ENCODE measurements around the gene LEAP2.

LEAP2 gene

GRCh38 chr5:132860742-132861141 is 12.7 kb upstream of the LEAP2 start:
- H3K27ac ChIP-seq (ENCODE audit: low read depth, low read length), result no peak overlapping the region
- no peaks in the 10 kb centered on the region for H3K9me3 ChIP-seq (ENCODE audit: control insufficient read depth in 5 of 5, low read length in 5 of 5)
- no peaks in the 10 kb centered on the region for H3K27me3 ChIP-seq (ENCODE audit: control insufficient read depth in 5 of 5, insufficient read depth in 4 of 5, low read length in 5 of 5)
- H3K4me1 ChIP-seq (ENCODE audit: control insufficient read depth in 5 of 5, insufficient read depth in 5 of 5, low read length in 5 of 5), result peaks cover 0 to 5% (median 3%) of the 10 kb centered on the region in 5 donors
- H3K9ac ChIP-seq (ENCODE audit: low read length in 5 of 5), result no peak overlapping the region
- no peaks in the 10 kb centered on the region for H3K36me3 ChIP-seq (ENCODE audit: control insufficient read depth in 5 of 5, insufficient read depth in 5 of 5, low read length in 5 of 5)
- H3K4me3 ChIP-seq (ENCODE audit: low read depth in 1 of 5, low read length in 5 of 5), result no peak overlapping the region

- Histone ChIP-seq H3K27ac (ENCODE audit: low read depth, low read length) (peak overlapping the region; percentile 94), H3K4me1 (ENCODE audit: control insufficient read depth in 5 of 5, insufficient read depth in 5 of 5, low read length in 5 of 5) (peaks cover 0 to 25% (median 15%) of the 10 kb centered on the region in 5 donors), H3K36me3 (ENCODE audit: control insufficient read depth in 5 of 5, insufficient read depth in 5 of 5, low read length in 5 of 5) (peaks cover 0 to 22% (median 16%) of the 10 kb centered on the region in 5 donors), H3K9ac (ENCODE audit: low read length in 5 of 5) (peak overlapping the region; percentile 12 to 95 (median 82)), H3K4me3 (ENCODE audit: low read depth in 1 of 5, low read length in 5 of 5) (peak overlapping the region; percentile 58 to 92 (median 81)), H3K27me3 (ENCODE audit: control insufficient read depth in 5 of 5, insufficient read depth in 4 of 5, low read length in 5 of 5) (no peaks in the 10 kb centered on the region), H3K9me3 (ENCODE audit: control insufficient read depth in 5 of 5, low read length in 5 of 5) (no peaks in the 10 kb centered on the region)
These were observed 7.7 kb upstream of the LEAP2 start for GRCh38 chr5:132865668-132866341.

GRCh38 chr5:132866342-132867045 is 7.0 kb upstream of the LEAP2 start, which contains the start of the genes GDF9 and UQCRQ:
GDF9 (minus strand) TSS chr5:132866469; CDS start chr5:132864533, 1,936 bp downstream.
UQCRQ (plus strand) TSS chr5:132866642; CDS start chr5:132866882, 240 bp downstream.
- H3K9me3 ChIP-seq (ENCODE audit: control insufficient read depth in 5 of 5, low read length in 5 of 5), result no peaks in the 10 kb centered on the region
- peaks cover 0 to 25% (median 15%) of the 10 kb centered on the region in 5 donors for H3K4me1 ChIP-seq (ENCODE audit: control insufficient read depth in 5 of 5, insufficient read depth in 5 of 5, low read length in 5 of 5)
- H3K36me3 ChIP-seq (ENCODE audit: control insufficient read depth in 5 of 5, insufficient read depth in 5 of 5, low read length in 5 of 5), result peaks cover 0 to 27% (median 16%) of the 10 kb centered on the region in 5 donors
- peak within 1 kb of the TSS; percentile 68 to 92 (median 81) for H3K4me3 ChIP-seq (ENCODE audit: low read depth in 1 of 5, low read length in 5 of 5)
- H3K27ac ChIP-seq (ENCODE audit: low read depth, low read length), result peak within 1 kb of the TSS; percentile 94
- H3K27me3 ChIP-seq (ENCODE audit: control insufficient read depth in 5 of 5, insufficient read depth in 4 of 5, low read length in 5 of 5), result no peaks in the 10 kb centered on the region
- peak within 1 kb of the TSS; percentile 70 to 95 (median 82) for H3K9ac ChIP-seq (ENCODE audit: low read length in 5 of 5)

GRCh38 chr5:132867046-132867451 is 6.4 kb upstream of the LEAP2 start:
- Histone ChIP-seq H3K36me3 (ENCODE audit: control insufficient read depth in 5 of 5, insufficient read depth in 5 of 5, low read length in 5 of 5) (peaks cover 0 to 32% (median 17%) of the 10 kb centered on the region in 5 donors), H3K27ac (ENCODE audit: low read depth, low read length) (peak overlapping the region; percentile 94), H3K4me3 (ENCODE audit: low read depth in 1 of 5, low read length in 5 of 5) (peak overlapping the region; percentile 68 to 92 (median 81)), H3K9me3 (ENCODE audit: control insufficient read depth in 5 of 5, low read length in 5 of 5) (no peaks in the 10 kb centered on the region), H3K4me1 (ENCODE audit: control insufficient read depth in 5 of 5, insufficient read depth in 5 of 5, low read length in 5 of 5) (peaks cover 0 to 25% (median 15%) of the 10 kb centered on the region in 5 donors), H3K9ac (ENCODE audit: low read length in 5 of 5) (peak overlapping the region; percentile 70 to 95 (median 82)), H3K27me3 (ENCODE audit: control insufficient read depth in 5 of 5, insufficient read depth in 4 of 5, low read length in 5 of 5) (no peaks in the 10 kb centered on the region)

- Histone ChIP-seq H3K4me1 (ENCODE audit: control insufficient read depth in 5 of 5, insufficient read depth in 5 of 5, low read length in 5 of 5) (peaks cover 0 to 36% (median 28%) of the 10 kb centered on the region in 5 donors), H3K36me3 (ENCODE audit: control insufficient read depth in 5 of 5, insufficient read depth in 5 of 5, low read length in 5 of 5) (peaks cover 0 to 38% (median 23%) of the 10 kb centered on the region in 5 donors), H3K27ac (ENCODE audit: low read depth, low read length) (no peak overlapping the region)
These were observed 4.7 kb upstream of the LEAP2 start for GRCh38 chr5:132868754-132869153.

GRCh38 chr5:132870801-132871200 is 2.7 kb upstream of the LEAP2 start:
- Histone ChIP-seq H3K36me3 (ENCODE audit: control insufficient read depth in 5 of 5, insufficient read depth in 5 of 5, low read length in 5 of 5) (peaks cover 5 to 48% (median 31%) of the 10 kb centered on the region in 5 donors), H3K27me3 (ENCODE audit: control insufficient read depth in 5 of 5, insufficient read depth in 4 of 5, low read length in 5 of 5) (no peaks in the 10 kb centered on the region), H3K27ac (ENCODE audit: low read depth, low read length) (no peak overlapping the region), H3K4me3 (ENCODE audit: low read depth in 1 of 5, low read length in 5 of 5) (no peak overlapping the region), H3K9me3 (ENCODE audit: control insufficient read depth in 5 of 5, low read length in 5 of 5) (no peaks in the 10 kb centered on the region), H3K9ac (ENCODE audit: low read length in 5 of 5) (no peak overlapping the region), H3K4me1 (ENCODE audit: control insufficient read depth in 5 of 5, insufficient read depth in 5 of 5, low read length in 5 of 5) (peaks cover 0 to 31% (median 26%) of the 10 kb centered on the region in 5 donors)

More at GRCh38 chr5:132868754-132869153, 4.7 kb upstream of the LEAP2 start:
- H3K9ac ChIP-seq (ENCODE audit: low read length in 5 of 5), result peak overlapping the region in 1 of 5 donors; percentile 36
- no peaks in the 10 kb centered on the region for H3K9me3 ChIP-seq (ENCODE audit: control insufficient read depth in 5 of 5, low read length in 5 of 5)
- no peaks in the 10 kb centered on the region for H3K27me3 ChIP-seq (ENCODE audit: control insufficient read depth in 5 of 5, insufficient read depth in 4 of 5, low read length in 5 of 5)
- H3K4me3 ChIP-seq (ENCODE audit: low read depth in 1 of 5, low read length in 5 of 5), result no peak overlapping the region

GRCh38 chr5:132871459-132872284 is 1.8 kb upstream of the LEAP2 start:
- Histone ChIP-seq H3K9ac (ENCODE audit: low read length in 5 of 5) (no peak overlapping the region), H3K9me3 (ENCODE audit: control insufficient read depth in 5 of 5, low read length in 5 of 5) (no peaks in the 10 kb centered on the region), H3K27me3 (ENCODE audit: control insufficient read depth in 5 of 5, insufficient read depth in 4 of 5, low read length in 5 of 5) (no peaks in the 10 kb centered on the region), H3K27ac (ENCODE audit: low read depth, low read length) (no peak overlapping the region), H3K36me3 (ENCODE audit: control insufficient read depth in 5 of 5, insufficient read depth in 5 of 5, low read length in 5 of 5) (peaks cover 11 to 48% (median 38%) of the 10 kb centered on the region in 5 donors), H3K4me1 (ENCODE audit: control insufficient read depth in 5 of 5, insufficient read depth in 5 of 5, low read length in 5 of 5) (peaks cover 0 to 27% (median 22%) of the 10 kb centered on the region in 5 donors), H3K4me3 (ENCODE audit: low read depth in 1 of 5, low read length in 5 of 5) (no peak overlapping the region)

- Histone ChIP-seq H3K36me3 (ENCODE audit: control insufficient read depth in 5 of 5, insufficient read depth in 5 of 5, low read length in 5 of 5) (peaks cover 11 to 48% (median 41%) of the 10 kb centered on the region in 5 donors), H3K4me1 (ENCODE audit: control insufficient read depth in 5 of 5, insufficient read depth in 5 of 5, low read length in 5 of 5) (peaks cover 0 to 17% (median 14%) of the 10 kb centered on the region in 5 donors), H3K9ac (ENCODE audit: low read length in 5 of 5) (no peak overlapping the region), H3K4me3 (ENCODE audit: low read depth in 1 of 5, low read length in 5 of 5) (no peak overlapping the region), H3K27ac (ENCODE audit: low read depth, low read length) (no peak overlapping the region), H3K9me3 (ENCODE audit: control insufficient read depth in 5 of 5, low read length in 5 of 5) (no peaks in the 10 kb centered on the region), H3K27me3 (ENCODE audit: control insufficient read depth in 5 of 5, insufficient read depth in 4 of 5, low read length in 5 of 5) (no peaks in the 10 kb centered on the region)
These were observed 715 bp upstream of the LEAP2 start for GRCh38 chr5:132872788-132873118.

- Histone ChIP-seq H3K9ac (ENCODE audit: low read length in 5 of 5) (no peak overlapping the region), H3K27me3 (ENCODE audit: control insufficient read depth in 5 of 5, insufficient read depth in 4 of 5, low read length in 5 of 5) (no peaks in the 10 kb centered on the region), H3K27ac (ENCODE audit: low read depth, low read length) (no peak overlapping the region), H3K9me3 (ENCODE audit: control insufficient read depth in 5 of 5, low read length in 5 of 5) (no peaks in the 10 kb centered on the region), H3K4me3 (ENCODE audit: low read depth in 1 of 5, low read length in 5 of 5) (no peak overlapping the region), H3K4me1 (ENCODE audit: control insufficient read depth in 5 of 5, insufficient read depth in 5 of 5, low read length in 5 of 5) (peaks cover 0 to 14% (median 12%) of the 10 kb centered on the region in 5 donors), H3K36me3 (ENCODE audit: control insufficient read depth in 5 of 5, insufficient read depth in 5 of 5, low read length in 5 of 5) (peaks cover 19 to 50% (median 40%) of the 10 kb centered on the region in 5 donors)
These were observed 433 bp downstream of the LEAP2 start for GRCh38 chr5:132873930-132874271.

Data from subcutaneous abdominal adipose tissue (tissue), 5 donors.